PFSK-1 (cell line): Measurements from ENCODE around the gene AZIN2.

ENCODE experiments used
- FOXP2 ChIP-seq: optimal IDR thresholded peaks from 2 replicates; pipeline ENCODE3; 2011; ENCODE audit warnings: borderline replicate concordance, control low read depth, inconsistent platforms; ENCODE audit not compliant: insufficient read depth; ENCODE audit errors: extremely low read length, extremely low read depth
- POLR2AphosphoS5 ChIP-seq: IDR thresholded peaks from 2 replicates; pipeline ENCODE4 v1.6.1; 2012; ENCODE audit warnings: low read depth, mild to moderate bottlenecking, control low read depth, low read length, moderate library complexity
- TAF1 ChIP-seq: IDR thresholded peaks from 2 replicates; pipeline ENCODE4 v1.6.1; 2012; ENCODE audit warnings: low read length, control low read depth, borderline replicate concordance; ENCODE audit not compliant: insufficient read depth
- TF ChIP-seq, protein P1 (sequence below), 2 experiments: IDR thresholded peaks; 2 replicates each; pipeline versions ENCODE4 v1.6.1 to v1.8.0; 2011 to 2012; ENCODE audit warnings: low read depth in 2 of 2, low read length in 2 of 2, control low read depth in 1 of 2, inconsistent platforms in 1 of 2, mild to moderate bottlenecking in 1 of 2, moderate library complexity in 1 of 2; ENCODE audit not compliant: insufficient read depth in 1 of 2

DNA sequence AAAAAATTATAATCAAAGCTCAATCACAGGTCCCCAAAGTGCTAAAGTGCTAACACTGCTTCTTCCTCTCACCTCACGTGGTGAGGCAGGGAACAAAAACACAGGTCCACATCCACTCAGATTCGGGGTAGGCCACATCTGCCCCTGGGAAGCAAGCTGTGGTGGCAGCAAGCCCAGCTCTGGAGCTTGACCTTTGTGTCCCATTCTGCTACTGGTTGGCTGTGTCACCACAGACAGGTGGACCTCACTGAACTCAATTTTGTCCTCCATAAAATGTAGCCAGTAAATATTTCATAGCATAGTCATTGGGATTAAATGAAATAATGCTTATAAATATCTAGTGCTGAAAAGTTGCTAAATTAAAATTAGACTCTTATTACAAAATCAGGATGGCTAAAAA is 8.5 kb downstream of the AZIN2 start:
- no peak for TF ChIP-seq POLR2AphosphoS5
- TF ChIP-seq, protein P1, sequence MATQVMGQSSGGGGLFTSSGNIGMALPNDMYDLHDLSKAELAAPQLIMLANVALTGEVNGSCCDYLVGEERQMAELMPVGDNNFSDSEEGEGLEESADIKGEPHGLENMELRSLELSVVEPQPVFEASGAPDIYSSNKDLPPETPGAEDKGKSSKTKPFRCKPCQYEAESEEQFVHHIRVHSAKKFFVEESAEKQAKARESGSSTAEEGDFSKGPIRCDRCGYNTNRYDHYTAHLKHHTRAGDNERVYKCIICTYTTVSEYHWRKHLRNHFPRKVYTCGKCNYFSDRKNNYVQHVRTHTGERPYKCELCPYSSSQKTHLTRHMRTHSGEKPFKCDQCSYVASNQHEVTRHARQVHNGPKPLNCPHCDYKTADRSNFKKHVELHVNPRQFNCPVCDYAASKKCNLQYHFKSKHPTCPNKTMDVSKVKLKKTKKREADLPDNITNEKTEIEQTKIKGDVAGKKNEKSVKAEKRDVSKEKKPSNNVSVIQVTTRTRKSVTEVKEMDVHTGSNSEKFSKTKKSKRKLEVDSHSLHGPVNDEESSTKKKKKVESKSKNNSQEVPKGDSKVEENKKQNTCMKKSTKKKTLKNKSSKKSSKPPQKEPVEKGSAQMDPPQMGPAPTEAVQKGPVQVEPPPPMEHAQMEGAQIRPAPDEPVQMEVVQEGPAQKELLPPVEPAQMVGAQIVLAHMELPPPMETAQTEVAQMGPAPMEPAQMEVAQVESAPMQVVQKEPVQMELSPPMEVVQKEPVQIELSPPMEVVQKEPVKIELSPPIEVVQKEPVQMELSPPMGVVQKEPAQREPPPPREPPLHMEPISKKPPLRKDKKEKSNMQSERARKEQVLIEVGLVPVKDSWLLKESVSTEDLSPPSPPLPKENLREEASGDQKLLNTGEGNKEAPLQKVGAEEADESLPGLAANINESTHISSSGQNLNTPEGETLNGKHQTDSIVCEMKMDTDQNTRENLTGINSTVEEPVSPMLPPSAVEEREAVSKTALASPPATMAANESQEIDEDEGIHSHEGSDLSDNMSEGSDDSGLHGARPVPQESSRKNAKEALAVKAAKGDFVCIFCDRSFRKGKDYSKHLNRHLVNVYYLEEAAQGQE (IDR thresholded peaks at IDR 0.05; ENCODE audit: insufficient read depth in 1 of 2, low read depth in 2 of 2, low read length in 2 of 2): no peak
- TF ChIP-seq TAF1: no peak
- TF ChIP-seq FOXP2: no peak
